ENCODE results near the gene CTSW. TPM values are rescaled to one million over a fixed set of nuclear protein-coding genes. Genes with fewer than 3 reads are reported as not detected.

Gene CTSW
- total and polyA plus RNA-seq, 2 of the 4 experiments (the other 2 are of a cell fraction), result 0.07 to 0.18 TPM

DNA sequence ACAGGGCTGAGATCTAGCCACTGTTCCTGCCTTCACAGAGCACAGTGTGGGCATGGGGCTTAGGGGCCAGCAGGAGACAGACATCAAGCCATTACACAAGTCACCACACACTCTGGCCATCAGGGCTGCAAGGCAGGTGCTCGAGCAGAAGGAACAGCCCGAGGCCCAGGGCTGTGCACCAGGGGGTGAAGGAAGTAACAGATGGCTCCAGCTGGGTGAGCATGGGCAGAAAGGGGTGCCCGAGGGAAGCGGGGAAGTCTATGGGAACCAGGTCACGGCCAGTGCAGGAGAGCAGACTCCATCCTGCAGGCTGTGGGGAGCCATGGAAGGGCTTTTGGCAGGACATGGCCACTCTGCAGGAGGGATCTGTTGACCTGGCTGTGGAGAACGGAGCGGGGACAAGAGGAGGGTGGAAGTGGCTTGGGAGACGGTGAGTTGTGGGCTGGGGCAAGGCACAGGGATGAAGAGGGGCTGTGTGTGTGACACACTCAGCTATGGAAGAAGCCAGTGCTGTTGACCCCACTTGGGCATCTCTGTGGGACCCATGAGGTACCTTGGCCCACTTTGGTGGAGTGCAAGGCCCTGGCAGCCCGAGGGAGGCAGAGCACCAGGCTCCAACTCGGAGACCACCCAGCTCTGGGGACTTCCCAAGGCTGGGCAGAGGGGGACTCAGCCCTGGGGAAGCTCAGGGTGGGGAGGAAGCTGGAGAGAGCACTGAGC, 35.6 kb downstream of the CTSW start (continued):
- TF ChIP-seq CTCF (conservative IDR thresholded peaks at IDR 0.05; ENCODE audit: low read depth, low read length), result no peak

GRCh38 chr11:65915821-65916251, 36.2 kb downstream of the CTSW start:
- WGBS, 2 experiments (ENCODE audit: extremely low coverage in 2 of 2, insufficient read length in 1 of 2), result 0% methylated on average over 5 of the region's 13 CpGs; no CpG with 5 or more reads in 1 of the 2 experiments
- ATAC-seq (ENCODE audit: low read depth), result no peak
- TF ChIP-seq MAFK (IDR thresholded peaks at IDR 0.05; ENCODE audit: low read depth, low read length) (peak; percentile 64; the same call in 1 of the 2 replicates), NFE2L2 (IDR thresholded peaks at IDR 0.05; ENCODE audit: low read depth, low read length) (peak; percentile 90), RCOR1 (IDR thresholded peaks at IDR 0.05; ENCODE audit: insufficient replicate concordance, low read length) (peak; percentile 67), SMC3 (IDR thresholded peaks at IDR 0.05; ENCODE audit: low read depth, low read length) (no peak), FOS (IDR thresholded peaks at IDR 0.05; ENCODE audit: low read depth, low read length) (peak; percentile 100), CHD1 (IDR thresholded peaks at IDR 0.05; ENCODE audit: low read depth, low read length) (no peak), BHLHE40 (IDR thresholded peaks at IDR 0.05; ENCODE audit: low read depth, low read length) (peak; percentile 99), MXI1 (IDR thresholded peaks at IDR 0.05; ENCODE audit: borderline replicate concordance, low read depth, low read length) (no peak), RFX5 (IDR thresholded peaks at IDR 0.05; ENCODE audit: low read depth, low read length) (no peak), POLR2A (IDR thresholded peaks at IDR 0.05; ENCODE audit: low read depth, low read length) (peak; percentile 75)
- TF ChIP-seq, protein P1, sequence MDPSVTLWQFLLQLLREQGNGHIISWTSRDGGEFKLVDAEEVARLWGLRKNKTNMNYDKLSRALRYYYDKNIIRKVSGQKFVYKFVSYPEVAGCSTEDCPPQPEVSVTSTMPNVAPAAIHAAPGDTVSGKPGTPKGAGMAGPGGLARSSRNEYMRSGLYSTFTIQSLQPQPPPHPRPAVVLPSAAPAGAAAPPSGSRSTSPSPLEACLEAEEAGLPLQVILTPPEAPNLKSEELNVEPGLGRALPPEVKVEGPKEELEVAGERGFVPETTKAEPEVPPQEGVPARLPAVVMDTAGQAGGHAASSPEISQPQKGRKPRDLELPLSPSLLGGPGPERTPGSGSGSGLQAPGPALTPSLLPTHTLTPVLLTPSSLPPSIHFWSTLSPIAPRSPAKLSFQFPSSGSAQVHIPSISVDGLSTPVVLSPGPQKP (IDR thresholded peaks at IDR 0.05; ENCODE audit: borderline replicate concordance, low read depth, low read length), result no peak
- Histone ChIP-seq H3K4me3 (ENCODE audit: insufficient read depth, low read depth, low read length) (peak overlapping the region; percentile 10; the same call in 1 of the 2 replicates), H3K23ac (ENCODE audit: low read depth, low read length) (peak overlapping the region; percentile 97), H3K9me1 (ENCODE audit: insufficient read depth, low read length) (peaks cover 39% of the 10 kb centered on the region), H2BK20ac (ENCODE audit: low read depth, low read length) (peak overlapping the region; percentile 92), H2AFZ (replicated peaks; ENCODE audit: low read length, poor library complexity) (peak overlapping the region; percentile 71), H2BK120ac (ENCODE audit: low read depth, low read length) (peak overlapping the region; percentile 100), H2AK5ac (ENCODE audit: low read depth, low read length) (peak overlapping the region; percentile 99), H3K56ac (ENCODE audit: extremely low read depth, insufficient read depth, low read length) (peak overlapping the region; percentile 90), H4K20me1 (ENCODE audit: insufficient read depth, low read length) (peaks cover 11% of the 10 kb centered on the region), H3K27ac (ENCODE audit: insufficient read depth, low read length) (peak overlapping the region; percentile 82), H2BK5ac (ENCODE audit: low read depth, low read length, poor library complexity, severe bottlenecking) (peak overlapping the region; percentile 96), H3K27me3 (ENCODE audit: control insufficient read depth, insufficient read depth, low read length) (no peaks in the 10 kb centered on the region), H3K9ac (ENCODE audit: low read depth, low read length) (peak overlapping the region; percentile 68), H3K79me1 (ENCODE audit: low read depth in 1 of 2, low read length in 2 of 2) (peaks cover 16 to 70% of the 10 kb centered on the region in 2 experiments; a peak in 3 of 4 replicates), H2AK9ac (replicated peaks; ENCODE audit: low read depth, low read length, poor library complexity) (peak overlapping the region; percentile 99), H3K4me1 (ENCODE audit: control insufficient read depth, insufficient read depth, low read length) (peaks cover 61% of the 10 kb centered on the region), H4K91ac (ENCODE audit: insufficient read depth, low read depth, low read length) (peak overlapping the region; percentile 100), H3K9me3 (ENCODE audit: control insufficient read depth, insufficient read depth, low read length) (no peaks in the 10 kb centered on the region), H4K5ac (ENCODE audit: low read depth, low read length) (peak overlapping the region; percentile 64), H3K36me3 (ENCODE audit: control insufficient read depth, insufficient read depth, low read length) (peaks cover 17% of the 10 kb centered on the region), H2BK15ac (ENCODE audit: low read depth, low read length) (peak overlapping the region; percentile 56; the same call in 2 of the 3 replicates), H3K18ac (ENCODE audit: low read depth, low read length) (peak overlapping the region; percentile 88), H3K4ac (ENCODE audit: low read depth, low read length) (peak overlapping the region; percentile 100), H3K4me2 (ENCODE audit: low read depth, low read length) (peak overlapping the region; percentile 96), H4K8ac (ENCODE audit: low read depth in 2 of 2, low read length in 2 of 2) (peak overlapping the region; percentile 97 to 99), H3K14ac (replicated peaks; ENCODE audit: low read depth, low read length) (peak overlapping the region; percentile 95)
- no TSS peak for BruUV-seq (replicated peaks)
- dilution Hi-C loops (cut with HindIII; ENCODE audit: low sequenced_read_pairs, unreplicated experiment), result no loop called here
- CTCF ChIA-PET, result interaction anchor here (1.0 kb wide), 2 partner anchors 26 to 28 kb away, joined by 4 to 9 read pairs; partner anchors contain the start of genes CCDC85B and FIBP
- DNase-seq, result peak; percentile 99
- POLR2A ChIA-PET (ENCODE audit: unreplicated experiment), result interaction anchor here (0.6 to 2.4 kb wide), 4 partner anchors 14 to 42 kb away, joined by 3 to 20 read pairs (median 10); partner anchors contain the start of genes CCDC85B, FIBP and FOSL1
- intact Hi-C loops (cut with micrococcal nuclease), result loop anchor here (1.0 to 5.0 kb wide), 3 partner anchors 15 to 58 kb away; partner anchors contain the start of genes CFL1, FOSL1 and SART1
- in situ Hi-C loops (cut with MboI; ENCODE audit: low sequenced_read_pairs), result no loop called here

Measured in IMR-90 (cell line).